Measurements from ENCODE around the gene SOCS3. TPM values are rescaled to one million over a fixed set of nuclear protein-coding genes. Genes with fewer than 3 reads are reported as not detected.

The SOCS3 gene
- total RNA-seq, 1 donor: 95.2 TPM

DNA sequence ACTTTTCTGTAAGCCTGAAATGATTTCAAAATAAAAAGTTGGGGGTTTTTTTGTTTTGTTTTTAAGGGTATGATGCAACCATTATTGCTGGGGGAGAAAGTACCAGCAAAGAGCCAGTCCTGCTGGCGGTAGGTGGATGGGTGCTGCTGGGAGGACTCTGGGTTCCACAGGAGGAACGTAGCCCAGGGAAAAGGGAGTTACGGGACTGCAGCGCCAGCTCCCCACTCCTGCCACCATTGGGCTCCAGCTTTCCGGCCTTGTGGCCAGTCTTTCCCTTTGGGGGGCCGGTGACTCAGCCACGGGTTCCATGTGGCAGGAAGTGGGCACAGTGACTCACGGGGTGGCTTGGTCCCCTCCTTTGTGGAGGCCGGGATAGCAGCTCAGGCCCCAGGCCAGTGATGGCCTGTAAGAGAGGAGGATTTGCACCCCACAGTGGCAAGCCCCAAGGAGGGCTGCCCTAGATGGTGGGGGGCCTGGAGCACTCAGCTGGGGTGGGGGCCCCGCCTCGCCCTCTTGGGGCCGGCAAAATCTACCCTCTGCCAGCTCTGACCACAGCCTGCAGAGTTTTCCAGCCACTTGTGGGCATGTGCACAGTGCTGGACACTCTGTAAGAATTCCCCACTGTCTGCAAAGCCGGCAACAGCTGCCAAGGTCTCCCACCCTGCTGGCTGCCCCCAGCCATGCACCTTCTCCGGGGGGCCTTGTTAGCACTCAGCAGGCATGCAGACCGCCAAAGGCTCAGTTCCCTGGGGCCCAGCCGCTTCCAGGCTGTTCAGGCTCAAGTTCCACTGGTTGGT is 30.4 kb downstream of the SOCS3 start:
- Histone ChIP-seq H4K20me1 (ENCODE audit: insufficient read depth, low read length) (no peaks in the 10 kb centered on the region), H3K4me2 (ENCODE audit: insufficient read depth, low read length) (peak overlapping the region; percentile 60), H3K4me1 (ENCODE audit: insufficient read depth, low read length) (peaks cover 47% of the 10 kb centered on the region), H3K4me3 (ENCODE audit: insufficient read depth, low read length) (no peak overlapping the region), H3K79me2 (ENCODE audit: insufficient read depth, low read length) (no peaks in the 10 kb centered on the region), H3K36me3 (ENCODE audit: insufficient read depth, low read length) (no peaks in the 10 kb centered on the region), H3K9me3 (ENCODE audit: low read depth, low read length) (no peaks in the 10 kb centered on the region), H3K27me3 (ENCODE audit: insufficient read depth, low read length) (no peaks in the 10 kb centered on the region), H2AFZ (ENCODE audit: low read length) (peak overlapping the region; percentile 73), H3K27ac (ENCODE audit: low read depth, low read length) (peak overlapping the region; percentile 90)
- TF ChIP-seq, protein P1, sequence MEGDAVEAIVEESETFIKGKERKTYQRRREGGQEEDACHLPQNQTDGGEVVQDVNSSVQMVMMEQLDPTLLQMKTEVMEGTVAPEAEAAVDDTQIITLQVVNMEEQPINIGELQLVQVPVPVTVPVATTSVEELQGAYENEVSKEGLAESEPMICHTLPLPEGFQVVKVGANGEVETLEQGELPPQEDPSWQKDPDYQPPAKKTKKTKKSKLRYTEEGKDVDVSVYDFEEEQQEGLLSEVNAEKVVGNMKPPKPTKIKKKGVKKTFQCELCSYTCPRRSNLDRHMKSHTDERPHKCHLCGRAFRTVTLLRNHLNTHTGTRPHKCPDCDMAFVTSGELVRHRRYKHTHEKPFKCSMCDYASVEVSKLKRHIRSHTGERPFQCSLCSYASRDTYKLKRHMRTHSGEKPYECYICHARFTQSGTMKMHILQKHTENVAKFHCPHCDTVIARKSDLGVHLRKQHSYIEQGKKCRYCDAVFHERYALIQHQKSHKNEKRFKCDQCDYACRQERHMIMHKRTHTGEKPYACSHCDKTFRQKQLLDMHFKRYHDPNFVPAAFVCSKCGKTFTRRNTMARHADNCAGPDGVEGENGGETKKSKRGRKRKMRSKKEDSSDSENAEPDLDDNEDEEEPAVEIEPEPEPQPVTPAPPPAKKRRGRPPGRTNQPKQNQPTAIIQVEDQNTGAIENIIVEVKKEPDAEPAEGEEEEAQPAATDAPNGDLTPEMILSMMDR (IDR thresholded peaks at IDR 0.05; ENCODE audit: extremely low read depth, low read depth, low read length): peak; percentile 13
- DNase-seq (ENCODE audit: insufficient read length, low spot score, missing footprints): peak; percentile 94

DNA sequence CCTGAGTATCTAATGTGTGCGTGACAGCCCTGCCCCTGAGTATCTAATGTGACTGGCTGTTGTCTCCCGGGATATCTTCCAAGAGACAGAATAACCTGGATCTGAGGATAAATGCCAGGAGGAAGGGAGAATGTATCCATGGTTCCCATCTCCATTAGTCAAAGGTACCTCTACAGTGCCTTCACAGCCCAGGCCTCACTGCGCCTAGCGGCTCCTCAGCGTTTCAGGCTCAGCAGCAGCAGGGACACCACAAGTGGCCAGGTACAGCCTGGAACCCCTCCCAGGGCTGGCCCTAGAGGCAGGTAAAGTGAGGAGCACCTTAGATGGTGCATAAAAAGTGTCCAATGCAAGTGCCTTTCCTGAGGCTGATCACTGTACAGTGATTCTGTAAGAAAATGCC is 32.0 kb downstream of the SOCS3 start:
- DNase-seq (ENCODE audit: insufficient read length, low spot score, missing footprints): peak; percentile 50
- no peaks in the 10 kb centered on the region for H3K36me3 ChIP-seq (ENCODE audit: insufficient read depth, low read length)
- H3K4me1 ChIP-seq (ENCODE audit: insufficient read depth, low read length): peaks cover 52% of the 10 kb centered on the region
- no peak overlapping the region for H3K4me3 ChIP-seq (ENCODE audit: insufficient read depth, low read length)
- H2AFZ ChIP-seq (ENCODE audit: low read length): no peak overlapping the region
- H3K79me2 ChIP-seq (ENCODE audit: insufficient read depth, low read length): no peaks in the 10 kb centered on the region
- no peak overlapping the region for H3K27ac ChIP-seq (ENCODE audit: low read depth, low read length)
- TF ChIP-seq, protein P1 (IDR thresholded peaks at IDR 0.05; ENCODE audit: extremely low read depth, low read depth, low read length): no peak
- no peaks in the 10 kb centered on the region for H3K27me3 ChIP-seq (ENCODE audit: insufficient read depth, low read length)
- no peaks in the 10 kb centered on the region for H4K20me1 ChIP-seq (ENCODE audit: insufficient read depth, low read length)
- H3K4me2 ChIP-seq (ENCODE audit: insufficient read depth, low read length): no peak overlapping the region
- H3K9me3 ChIP-seq (ENCODE audit: low read depth, low read length): no peaks in the 10 kb centered on the region

DNA sequence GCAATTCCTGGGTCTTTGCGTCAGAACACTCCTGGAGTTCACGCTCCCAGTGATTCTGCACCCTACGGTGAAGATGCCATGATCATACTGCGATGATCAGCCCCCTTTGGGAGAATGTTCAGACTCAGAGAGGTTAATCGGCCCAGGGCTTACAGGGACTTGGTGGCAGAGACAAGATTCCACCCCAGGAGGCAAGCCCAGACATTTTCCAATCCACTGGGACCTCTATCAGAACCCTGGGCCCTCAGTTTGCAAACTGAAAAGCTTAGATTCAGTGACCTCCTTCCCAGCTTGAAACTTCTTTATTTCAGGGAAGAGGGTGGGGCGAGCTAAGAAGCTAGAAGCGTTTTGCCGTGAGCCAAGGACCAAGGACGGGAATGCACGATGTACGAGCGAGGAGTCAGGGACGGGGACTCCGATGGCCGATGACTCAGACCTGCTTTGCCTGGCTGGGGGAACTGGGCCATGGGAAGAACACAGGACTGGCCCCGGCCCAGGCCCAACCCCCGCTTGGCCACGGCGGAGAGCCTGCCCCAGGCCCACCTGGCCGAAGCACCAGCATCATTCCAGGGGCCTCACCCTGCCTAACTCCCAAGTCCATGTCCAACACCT is 34.7 kb downstream of the SOCS3 start:
- TF ChIP-seq, protein P1 (IDR thresholded peaks at IDR 0.05; ENCODE audit: extremely low read depth, low read depth, low read length): no peak
- Histone ChIP-seq H2AFZ (ENCODE audit: low read length) (peak overlapping the region; percentile 70), H3K27ac (ENCODE audit: low read depth, low read length) (peak overlapping the region; percentile 93), H3K79me2 (ENCODE audit: insufficient read depth, low read length) (no peaks in the 10 kb centered on the region), H3K4me3 (ENCODE audit: insufficient read depth, low read length) (peak overlapping the region; percentile 39), H3K9me3 (ENCODE audit: low read depth, low read length) (no peaks in the 10 kb centered on the region), H3K27me3 (ENCODE audit: insufficient read depth, low read length) (no peaks in the 10 kb centered on the region), H3K4me1 (ENCODE audit: insufficient read depth, low read length) (peaks cover 49% of the 10 kb centered on the region), H4K20me1 (ENCODE audit: insufficient read depth, low read length) (no peaks in the 10 kb centered on the region), H3K36me3 (ENCODE audit: insufficient read depth, low read length) (no peaks in the 10 kb centered on the region), H3K4me2 (ENCODE audit: insufficient read depth, low read length) (peak overlapping the region; percentile 50)
- DNase-seq (ENCODE audit: insufficient read length, low spot score, missing footprints): peak; percentile 90

DNA sequence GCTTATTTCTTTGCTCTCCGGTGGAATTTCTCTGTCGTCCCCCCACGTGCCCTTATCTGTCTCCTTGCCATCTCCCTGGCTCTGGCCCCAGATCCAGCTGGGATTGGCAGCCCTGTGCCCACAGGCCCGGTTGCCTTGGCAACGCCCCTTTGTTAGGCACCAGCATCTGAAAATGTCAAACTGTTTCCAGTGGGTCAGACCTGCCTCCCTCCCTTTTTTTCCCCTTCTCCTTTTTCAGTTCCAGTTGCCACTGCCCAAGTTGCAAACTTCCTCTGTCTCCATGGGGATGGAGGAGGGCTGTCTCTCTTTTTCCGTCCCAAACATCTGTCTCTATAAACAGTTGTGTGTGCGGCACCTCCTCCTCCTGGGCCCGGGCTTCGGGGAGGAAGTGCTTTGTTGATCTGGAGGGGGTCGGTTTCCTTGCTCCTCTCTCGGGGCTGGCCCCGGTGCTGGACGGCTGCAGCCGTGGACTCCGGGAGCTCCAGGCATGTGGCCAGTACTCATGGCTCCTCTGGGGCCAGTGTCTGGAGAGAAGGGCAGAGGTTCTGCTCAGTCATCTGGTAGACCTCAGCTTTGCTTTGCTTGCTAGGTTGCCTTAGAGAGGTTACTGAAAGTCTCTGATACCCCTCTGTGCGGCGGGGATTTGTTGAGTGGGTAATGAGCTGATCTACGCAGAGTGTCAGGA is 35.3 kb downstream of the SOCS3 start:
- H3K4me1 ChIP-seq (ENCODE audit: insufficient read depth, low read length): peaks cover 44% of the 10 kb centered on the region
- H2AFZ ChIP-seq (ENCODE audit: low read length): peak overlapping the region; percentile 70
- DNase-seq (ENCODE audit: insufficient read length, low spot score, missing footprints): peak; percentile 95
- no peaks in the 10 kb centered on the region for H3K79me2 ChIP-seq (ENCODE audit: insufficient read depth, low read length)
- no peaks in the 10 kb centered on the region for H3K36me3 ChIP-seq (ENCODE audit: insufficient read depth, low read length)
- TF ChIP-seq, protein P1 (IDR thresholded peaks at IDR 0.05; ENCODE audit: extremely low read depth, low read depth, low read length): no peak
- H3K27me3 ChIP-seq (ENCODE audit: insufficient read depth, low read length): no peaks in the 10 kb centered on the region
- H3K4me3 ChIP-seq (ENCODE audit: insufficient read depth, low read length): peak overlapping the region; percentile 39
- H4K20me1 ChIP-seq (ENCODE audit: insufficient read depth, low read length): no peaks in the 10 kb centered on the region
- H3K9me3 ChIP-seq (ENCODE audit: low read depth, low read length): no peaks in the 10 kb centered on the region
- peak overlapping the region; percentile 50 for H3K4me2 ChIP-seq (ENCODE audit: insufficient read depth, low read length)
- peak overlapping the region; percentile 93 for H3K27ac ChIP-seq (ENCODE audit: low read depth, low read length)
